NCI-H2029 treated with DMSO at 0.1 percent for 48 hours (cell line): Measurements from ENCODE around the gene UTS2.

Experiments
- DNase-seq: peaks from one replicate; lab custom pipeline; 2025; lab: John Stamatoyannopoulos, UW

Gene UTS2

GRCh38 chr1:7810395-7810794 is 42.5 kb downstream of the UTS2 start:
- no peak for DNase-seq

- DNase-seq = no peak
Measured at GRCh38 chr1:7809742-7810141, 43.1 kb downstream of the UTS2 start.

- no peak for DNase-seq
Measured at GRCh38 chr1:7808253-7808844, 44.5 kb downstream of the UTS2 start.

- DNase-seq = no peak
Measured at GRCh38 chr1:7805460-7805859, 47.4 kb downstream of the UTS2 start.
